Kidney capillary endothelial cell (primary cell): Measurements from ENCODE around the gene VTI1A.
A peak's percentile ranks its signal among the peaks of the same experiment; 100 is the strongest.
"Not testable (repeated sequence)": the region's sequence is repeated elsewhere in the genome, so short reads cannot be mapped to it uniquely, and the experiment has no call there.

ENCODE experiments used
- DNase-seq: peaks from one replicate; pipeline ENCODE4 v3.0.0-alpha.2; 2018; ENCODE audit warnings: low spot score

Gene VTI1A

GRCh38 chr10:112723876-112724275 lies 276.9 kb downstream of the VTI1A start:
- DNase-seq, result no peak

GRCh38 chr10:112724404-112724991 lies 277.5 kb downstream of the VTI1A start:
- no peak for DNase-seq

GRCh38 chr10:112728118-112728883 lies 281.3 kb downstream of the VTI1A start:
- DNase-seq, result no peak

GRCh38 chr10:112728997-112729396 lies 282.0 kb downstream of the VTI1A start:
- DNase-seq, result no peak

- not testable (repeated sequence) for DNase-seq
Observed at GRCh38 chr10:112731450-112731849, 284.4 kb downstream of the VTI1A start.

DNA sequence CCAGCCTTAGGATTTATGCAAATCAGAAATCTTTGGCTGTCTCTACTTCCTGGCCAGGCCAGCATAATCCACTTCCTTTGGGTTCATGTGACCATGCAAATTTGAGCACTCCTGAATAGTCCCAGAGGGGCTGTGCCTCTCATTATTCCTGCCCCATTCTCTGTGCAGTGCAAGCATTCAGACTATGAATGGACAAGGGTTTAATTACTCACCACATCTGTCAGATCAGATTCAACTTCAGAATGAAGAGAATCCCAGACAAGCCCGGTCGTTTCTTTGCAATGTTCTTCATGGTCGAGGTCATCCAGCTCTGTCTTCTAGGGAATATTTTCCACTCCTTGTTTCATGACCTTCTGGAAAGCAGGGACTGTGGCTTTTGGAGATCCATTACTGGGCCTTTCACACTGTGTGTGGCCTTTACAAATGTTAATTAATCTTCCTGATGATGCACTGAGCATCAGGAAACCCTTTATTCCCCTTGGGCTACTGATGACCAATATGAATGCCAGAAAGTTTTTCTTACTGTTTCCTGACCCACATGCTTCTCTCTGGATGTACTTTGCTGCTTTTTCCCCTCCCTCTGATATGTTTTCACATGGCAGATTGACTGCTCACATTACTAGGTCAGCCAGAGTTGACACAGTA lies 285.4 kb downstream of the VTI1A start:
- peak; percentile 38 for DNase-seq

DNA sequence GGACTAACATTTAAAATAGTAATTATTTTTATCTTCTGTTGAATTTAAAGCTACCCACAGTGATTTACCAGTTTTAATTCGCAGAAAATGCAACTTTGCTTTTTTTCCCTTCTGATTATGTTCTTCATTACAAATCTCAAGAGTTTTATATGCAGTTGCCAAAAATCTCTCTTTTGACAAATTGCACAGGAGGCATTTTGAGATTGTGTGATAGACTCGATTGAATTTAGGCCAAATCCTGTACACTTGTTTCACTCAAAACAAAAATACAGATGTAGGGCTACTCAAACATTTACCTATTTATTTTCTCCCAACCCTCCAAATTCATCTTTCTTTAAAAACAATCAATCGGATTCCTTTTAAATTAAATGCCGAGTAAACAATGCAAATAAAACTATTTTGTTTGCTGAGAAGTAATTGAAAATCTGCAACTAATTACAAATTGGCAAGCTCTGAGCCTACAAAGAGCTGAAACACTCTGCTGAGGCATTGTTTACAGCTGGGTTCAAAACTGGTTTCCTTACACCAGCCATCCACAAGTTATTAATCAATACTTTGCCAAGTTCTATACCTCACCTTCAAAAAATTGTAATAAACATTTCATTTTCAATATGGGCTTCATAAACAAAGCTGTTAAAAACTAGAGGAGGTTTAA lies 288.2 kb downstream of the VTI1A start:
- no peak for DNase-seq

DNA sequence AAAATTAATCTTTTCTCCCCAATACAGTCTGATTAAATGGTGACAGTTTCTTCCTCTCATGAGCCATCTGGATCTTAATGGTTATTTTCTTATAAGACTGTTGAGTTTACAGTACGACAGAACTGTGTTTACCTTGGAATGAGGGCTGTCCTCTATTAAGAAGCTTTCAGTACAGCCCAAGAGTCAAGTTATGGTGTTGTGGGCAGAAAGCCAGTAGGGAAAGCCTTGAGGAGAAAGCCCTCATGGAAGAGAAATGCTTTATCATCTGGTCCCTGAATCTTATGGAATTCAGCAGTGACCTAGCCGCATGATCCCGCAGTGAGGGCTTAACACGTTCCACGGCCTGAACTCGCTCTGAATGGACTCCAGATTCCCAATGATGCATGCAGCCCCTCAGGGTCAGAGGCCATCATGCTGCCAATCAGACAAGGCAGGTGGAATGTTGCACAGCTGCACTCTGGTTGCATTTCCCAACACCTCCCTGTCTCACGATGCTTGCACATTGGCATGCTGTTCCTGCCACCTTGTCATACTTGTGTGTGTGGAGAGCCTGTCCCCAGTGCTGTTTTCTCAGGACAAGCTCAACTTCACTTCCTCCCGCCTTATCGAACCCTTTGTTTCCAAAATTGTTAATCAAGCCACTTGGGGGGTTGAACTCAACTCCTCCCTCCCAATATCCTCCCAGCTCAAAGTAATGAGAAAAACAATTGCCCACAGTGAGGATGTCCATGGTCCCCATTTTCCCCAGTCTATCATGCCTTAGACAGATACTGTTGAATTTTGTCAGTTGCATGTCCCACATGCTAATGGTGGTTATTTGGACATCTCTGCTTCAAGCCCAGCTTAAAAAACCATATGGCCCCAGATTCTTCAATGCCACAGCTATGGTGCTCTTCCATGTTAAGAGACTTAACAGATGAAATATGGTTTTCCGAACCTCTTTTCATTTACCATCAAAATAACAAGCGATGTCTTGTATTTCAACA lies 291.9 kb downstream of the VTI1A start:
- DNase-seq, result no peak

DNA sequence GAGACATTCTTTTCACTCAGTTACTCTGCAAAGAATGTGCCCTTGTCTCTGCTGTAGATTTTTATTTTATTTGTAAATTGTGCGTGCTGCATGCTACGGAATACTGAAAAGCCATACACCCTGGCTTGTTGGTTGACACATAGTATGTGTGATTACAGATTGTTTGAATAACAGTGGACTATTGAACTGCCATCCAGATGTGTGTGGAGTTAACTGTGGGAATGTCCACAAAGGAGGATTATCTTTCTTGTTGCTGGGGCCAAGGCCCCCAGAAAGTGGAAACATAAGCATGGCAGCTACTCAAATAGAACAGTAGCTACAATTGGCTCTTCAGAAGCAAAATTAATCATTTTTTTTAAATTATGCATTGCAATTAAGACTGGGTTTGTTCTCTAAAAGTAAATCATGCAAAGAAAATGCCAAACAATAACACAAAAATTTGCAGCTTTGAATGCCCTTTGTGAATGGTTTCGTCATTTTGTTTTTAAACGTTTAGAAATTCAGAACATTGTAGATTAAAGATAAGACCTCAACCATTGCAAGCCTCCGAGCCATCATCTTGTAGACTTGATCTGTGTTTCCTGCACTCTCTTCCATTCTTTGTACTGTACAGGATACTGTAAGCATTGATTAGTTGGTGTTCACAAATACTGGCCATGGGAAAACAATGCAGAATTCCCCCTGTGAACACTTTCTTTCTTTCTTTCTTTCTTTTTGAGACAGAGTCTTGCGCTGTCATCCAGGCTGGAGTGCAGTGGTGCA lies 292.8 kb downstream of the VTI1A start:
- DNase-seq, result no peak

- DNase-seq, result no peak
Observed at GRCh38 chr10:112741830-112742402, 294.9 kb downstream of the VTI1A start.

DNA sequence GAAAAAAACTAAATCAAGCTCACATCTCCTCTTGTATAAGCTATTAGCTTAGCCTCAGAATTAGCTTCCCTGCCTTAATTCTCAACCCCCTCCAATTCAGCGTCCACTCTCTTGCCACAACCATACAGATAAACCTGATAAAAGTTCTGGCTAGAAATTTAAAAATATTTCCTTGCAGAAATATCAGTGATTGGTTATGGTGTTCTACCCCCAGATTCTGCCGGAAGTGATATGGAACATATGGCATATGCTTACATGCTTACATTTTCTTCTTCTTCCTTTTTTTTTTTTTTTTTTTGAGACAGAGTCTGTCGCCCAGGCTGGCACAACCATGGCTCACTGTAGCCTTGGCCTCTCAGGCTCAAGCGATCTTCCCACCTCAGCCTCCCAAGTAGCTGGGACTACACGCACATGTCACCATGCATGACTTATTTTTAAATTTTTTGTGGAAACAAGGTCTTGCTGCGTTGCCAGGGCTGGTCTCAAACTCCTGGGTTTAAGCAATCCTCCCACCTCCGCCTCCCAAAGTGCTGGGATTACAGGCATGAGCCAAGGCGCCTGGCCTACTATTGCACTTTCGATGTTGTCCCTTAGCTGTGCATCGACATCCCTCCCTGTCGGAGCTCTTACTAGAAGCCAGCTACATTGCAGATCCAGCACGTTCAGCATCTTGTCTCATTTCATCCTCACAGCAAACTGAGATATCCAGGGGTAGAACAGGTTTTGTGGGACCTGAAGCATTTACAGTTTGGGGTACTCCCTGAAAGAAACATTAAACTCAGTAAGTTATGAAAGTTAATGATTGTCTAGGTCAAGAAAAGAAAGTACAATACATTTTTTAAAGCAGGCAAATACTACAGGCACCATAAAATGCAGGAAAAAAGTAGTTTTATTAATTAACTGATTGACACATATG lies 297.4 kb downstream of the VTI1A start:
- no peak for DNase-seq

GRCh38 chr10:112746329-112746728 lies 299.3 kb downstream of the VTI1A start:
- DNase-seq, result no peak

GRCh38 chr10:112750427-112751167 lies 303.6 kb downstream of the VTI1A start:
- DNase-seq, result no peak

DNA sequence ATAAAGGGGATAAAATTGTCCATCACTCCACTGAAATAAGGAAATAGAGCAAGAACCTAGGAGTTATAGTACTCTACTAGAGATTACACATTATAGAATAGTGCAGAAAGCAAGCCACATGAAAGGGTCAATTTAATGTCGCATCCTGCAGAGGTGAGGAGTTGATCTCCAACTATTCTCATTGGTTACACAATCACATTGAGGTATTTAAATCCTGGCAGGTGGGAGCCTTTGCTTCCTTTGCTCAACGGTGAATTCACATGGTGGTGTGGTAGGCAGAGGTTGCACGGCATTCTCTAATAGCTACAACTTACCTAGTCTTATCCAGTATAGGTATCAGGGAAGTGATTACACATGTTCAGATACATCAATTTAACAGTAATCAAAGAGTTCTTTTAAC lies 304.6 kb downstream of the VTI1A start:
- no peak for DNase-seq

- no peak for DNase-seq
Observed at GRCh38 chr10:112752288-112752687, 305.3 kb downstream of the VTI1A start.

DNA sequence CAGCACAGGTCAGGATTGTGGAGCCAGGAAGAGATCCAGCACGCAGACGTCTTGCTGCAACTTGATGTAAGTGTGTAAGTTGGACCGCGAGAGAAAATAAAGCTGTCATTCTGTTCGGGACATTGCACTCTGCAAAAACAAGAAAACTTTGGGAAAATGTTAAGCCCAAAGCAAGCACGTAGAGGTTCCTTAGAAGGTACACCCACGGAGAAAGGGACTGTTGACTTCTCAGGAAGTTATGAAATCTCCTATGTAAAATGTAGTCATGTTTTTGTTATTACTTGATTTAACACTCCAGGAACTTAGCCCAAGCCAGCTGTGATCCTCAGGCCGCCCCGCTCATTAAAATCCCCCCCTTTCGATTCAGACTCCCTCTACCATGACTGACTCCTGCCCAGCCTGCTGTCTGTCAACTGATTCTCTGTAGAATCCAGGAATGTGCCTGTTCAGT lies 307.0 kb downstream of the VTI1A start:
- no peak for DNase-seq

- no peak for DNase-seq
Observed at GRCh38 chr10:112755446-112756234, 308.6 kb downstream of the VTI1A start.

GRCh38 chr10:112756235-112756527 lies 309.2 kb downstream of the VTI1A start:
- DNase-seq, result no peak
